GM12892 (cell line): Measurements from ENCODE around the gene LMBRD1.

Experiments
- DNase-seq: peaks from one replicate; pipeline ENCODE4 v3.0.0; 2011; ENCODE audit not compliant: insufficient read length
- FAIRE-seq: peaks from 2 replicates; lab custom pipeline; 2011; peaks lifted over from hg19 to GRCh38; lab: Jason Lieb, UNC
- POLR2A ChIP-seq: IDR thresholded peaks from 2 replicates; pipeline ENCODE4 v1.6.1; 2011; ENCODE audit warnings: low read depth, low read length, control low read depth
- POLR2AphosphoS5 ChIP-seq: IDR thresholded peaks from 2 replicates; pipeline ENCODE4 v1.6.1; 2011; ENCODE audit warnings: low read depth, low read length, control low read depth
- TAF1 ChIP-seq: IDR thresholded peaks from 2 replicates; pipeline ENCODE4 v1.6.1; 2011; ENCODE audit warnings: low read depth, mild to moderate bottlenecking, control low read depth, low read length, borderline replicate concordance

Gene LMBRD1

DNA sequence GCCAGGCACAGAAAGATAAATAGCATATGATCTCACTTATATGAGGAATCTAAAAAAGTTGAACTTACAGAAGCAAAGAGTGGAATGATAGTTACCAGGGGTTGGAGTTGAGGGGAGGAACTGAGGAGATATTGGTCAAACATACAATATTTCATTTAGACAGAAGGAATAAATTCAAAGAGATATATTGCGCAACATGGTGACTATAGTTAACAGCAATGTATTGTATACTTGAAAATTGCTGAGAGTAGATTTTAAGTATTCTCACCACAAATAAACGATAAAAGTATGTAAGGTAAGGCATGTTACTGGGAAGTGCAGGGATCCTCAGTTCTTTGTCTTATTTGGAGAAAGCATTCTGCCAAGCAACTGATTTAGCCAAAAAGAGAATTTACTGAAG is 171.9 kb downstream of the LMBRD1 start:
- DNase-seq (no peak), FAIRE-seq (no peak)
- TF ChIP-seq TAF1 = no peak
- no peak for TF ChIP-seq POLR2A
- no peak for TF ChIP-seq POLR2AphosphoS5
